GM12878 (cell line): ENCODE results near the gene DCX. TPM values are rescaled to one million over a fixed set of nuclear protein-coding genes. Genes with fewer than 3 reads are reported as not detected.

Experiments used
- ATAC-seq: fragments of 200-7000 bp; cut with Tn5 transposase; 3 replicates; pipeline ENCODE4 v1.9.1; 2020; ENCODE audit warnings: mild to moderate bottlenecking, moderate library complexity
- BruUV-seq: library from RNA; stranded (reverse); fragments of 400-500 nt; replicated peaks from 2 replicates; lab custom pipeline; 2021; lab: Mats Ljungman, UMichigan
- CTCF ChIA-PET: fragments of 300-600 bp; sonication (Branson Sonifier 250); formaldehyde crosslinking; extraction: SDS; loops from one replicate; lab custom pipeline; 2021; ENCODE audit warnings: inconsistent platforms; lab: Yijun Ruan, JAX
- POLR2A ChIA-PET: fragments of 350-600 bp; formaldehyde crosslinking; extraction: SDS; loops from one replicate; lab custom pipeline; 2021; ENCODE audit warnings: inconsistent platforms; lab: Charles Lee
- RAD21 ChIA-PET: fragments of 300-600 bp; sonication (Branson Sonifier 250); formaldehyde crosslinking; loops from one replicate; lab custom pipeline; 2023; ENCODE audit warnings: antibody characterized with exemption; ENCODE audit not compliant: unreplicated experiment; lab: Charles Lee
- SMC1A ChIA-PET: fragments of 300-600 bp; sonication (Branson Sonifier 250); formaldehyde crosslinking; loops from one replicate; lab custom pipeline; 2023; ENCODE audit not compliant: unreplicated experiment, uncharacterized antibody; lab: Charles Lee
- DNase-seq: peaks from one replicate; pipeline ENCODE4 v3.0.0-alpha.2; 2011; ENCODE audit warnings: low read depth, low spot score
- FAIRE-seq: peaks from 3 replicates; lab custom pipeline; 2011; peaks lifted over from hg19 to GRCh38; lab: Jason Lieb, UNC
- H2AFZ ChIP-seq: 2 replicates; pipeline ENCODE4 v1.6.0; 2011; ENCODE audit warnings: low read depth, low read length, control low read depth; ENCODE audit not compliant: control insufficient read depth
- H3K27ac ChIP-seq: 2 replicates; pipeline ENCODE4 v1.5.1; 2011; ENCODE audit warnings: control low read depth; ENCODE audit not compliant: control insufficient read depth, insufficient read depth
- H3K27me3 ChIP-seq, 2 experiments: replicated peaks in 1 of 2; 2 replicates each; pipeline versions ENCODE4 v1.6.0 to v1.6.1; 2011; ENCODE audit warnings: low read length in 1 of 2; ENCODE audit not compliant: control insufficient read depth in 2 of 2, insufficient read depth in 2 of 2
- H3K36me3 ChIP-seq, 2 experiments: 2 replicates each; pipeline ENCODE4 v1.5.1; 2011; ENCODE audit warnings: low read length in 1 of 2; ENCODE audit not compliant: control insufficient read depth in 2 of 2, insufficient read depth in 2 of 2
- H3K4me1 ChIP-seq: 2 replicates; pipeline ENCODE4 v1.6.1; 2011; ENCODE audit warnings: mild to moderate bottlenecking, low read length, moderate library complexity, mixed read lengths; ENCODE audit not compliant: control insufficient read depth, insufficient read depth
- H3K4me2 ChIP-seq: 2 replicates; pipeline ENCODE4 v1.6.0; 2011; ENCODE audit warnings: control low read depth; ENCODE audit not compliant: control insufficient read depth, insufficient read depth
- H3K4me3 ChIP-seq: fragments of 200-600 bp; sonication (generic); 2 replicates; pipeline ENCODE4 v1.5.1; 2016
- H3K79me2 ChIP-seq: 2 replicates; pipeline ENCODE4 v1.6.0; 2011; ENCODE audit warnings: low read length; ENCODE audit not compliant: control insufficient read depth, insufficient read depth
- H3K9ac ChIP-seq: 2 replicates; pipeline ENCODE4 v1.8.0; 2011; ENCODE audit warnings: low read length, control low read depth, mixed read lengths; ENCODE audit not compliant: control insufficient read depth, insufficient read depth
- H3K9me3 ChIP-seq: replicated peaks from 3 replicates; pipeline ENCODE4 v1.5.1; 2011; ENCODE audit warnings: mild to moderate bottlenecking, low read length; ENCODE audit not compliant: control insufficient read depth, insufficient read depth
- H4K20me1 ChIP-seq: 2 replicates; pipeline ENCODE4 v1.6.0; 2011; ENCODE audit not compliant: control insufficient read depth, insufficient read depth
- ASH2L ChIP-seq: fragments of 300-600, 200-600 bp; sonication (generic); IDR thresholded peaks from 2 replicates; pipeline ENCODE4 v1.6.1; 2017; ENCODE audit warnings: low read depth, mild to moderate bottlenecking, borderline replicate concordance
- FOS ChIP-seq: IDR thresholded peaks from 3 replicates; pipeline ENCODE4 v1.6.1; 2011; ENCODE audit warnings: borderline replicate concordance; ENCODE audit not compliant: insufficient read length; ENCODE audit errors: extremely low read depth
- GABPA ChIP-seq: IDR thresholded peaks from 2 replicates; pipeline ENCODE4 v1.6.1; 2014; ENCODE audit warnings: antibody characterized with exemption, low read depth, mild to moderate bottlenecking, inconsistent platforms
- HCFC1 ChIP-seq: fragments of 150-350 bp; IDR thresholded peaks from 2 replicates; pipeline ENCODE4 v1.6.1; 2014; ENCODE audit warnings: low read length
- HDAC2 ChIP-seq: fragments of 200-600 bp; sonication (generic); IDR thresholded peaks from 2 replicates; pipeline ENCODE4 v1.6.1; 2017
- MTA3 ChIP-seq: IDR thresholded peaks from 2 replicates; pipeline ENCODE4 v1.6.1; 2012; ENCODE audit warnings: low read length, inconsistent platforms, borderline replicate concordance
- NFYB ChIP-seq: IDR thresholded peaks from 2 replicates; pipeline ENCODE4 v1.6.1; 2011; ENCODE audit warnings: low read depth, mild to moderate bottlenecking, low read length, improper control_type of control experiment, moderate library complexity; ENCODE audit not compliant: insufficient read depth
- RAD51 ChIP-seq: fragments of 450-650 bp; IDR thresholded peaks from 2 replicates; pipeline ENCODE4 v1.6.1; 2016; ENCODE audit warnings: moderate library complexity, mild to moderate bottlenecking, inconsistent platforms
- ZNF24 ChIP-seq: fragments of 450-650 bp; IDR thresholded peaks from 2 replicates; pipeline ENCODE4 v1.6.1; 2017; ENCODE audit warnings: antibody characterized with exemption, mild to moderate bottlenecking
- in situ Hi-C: fragments of 300-500 bp; cut with MboI; formaldehyde crosslinking; loops from 9 replicates; pipeline ENCODE4 v1.14.3; 2018; ENCODE audit warnings: mixed read lengths
- intact Hi-C: fragments of 100-400 bp; cut with micrococcal nuclease; formaldehyde crosslinking; loops from one replicate; pipeline ENCODE4 v1.14.2; 2022; ENCODE audit not compliant: unreplicated experiment
- polyA plus RNA-seq, 11 experiments: library from polyadenylated mRNA; depleted of rRNA in 4 of 11; unstranded in 6 of 11; stranded (reverse) in 5 of 11; fragments of >200 nt; fragmentation: Nextera tagmentation in 4 of 11; fragmentation: Illumina TruSeq in 1 of 11; extraction: Ambion mirVana in 4 of 11; extraction: Trizol in 1 of 11; gene quantifications; 1 replicate in 1 of 11; 2 replicates in 10 of 11; pipeline versions ENCODE4 v1.2.1 to v1.2.3, GENCODE V29; 2011 to 2016; ENCODE audit warnings: inconsistent platforms in 2 of 11, missing spikeins in 2 of 11, low read depth in 1 of 11
- total RNA-seq, 4 experiments: library from RNA; depleted of rRNA in 3 of 4; stranded (reverse); fragments of >200 nt in 3 of 4; fragmentation: Illumina TruSeq in 1 of 4; extraction: Trizol in 1 of 4; gene quantifications; 2 replicates each; pipeline versions ENCODE4 v1.2.1 to v1.2.3, GENCODE V29; 2013 to 2021
- TF ChIP-seq, protein P1 (sequence below): fragments of 450-650 bp; formaldehyde crosslinking; IDR thresholded peaks from 2 replicates; pipeline ENCODE4 v1.5.0; 2022; ENCODE audit warnings: mild to moderate bottlenecking, missing genetic modification characterization

DCX gene
- total and polyA plus RNA-seq, 10 of the 15 experiments (the other 5 are each of a cell fraction or from before 2014, with no cell fraction given) = under 0.01 TPM; not detected in 9

DNA sequence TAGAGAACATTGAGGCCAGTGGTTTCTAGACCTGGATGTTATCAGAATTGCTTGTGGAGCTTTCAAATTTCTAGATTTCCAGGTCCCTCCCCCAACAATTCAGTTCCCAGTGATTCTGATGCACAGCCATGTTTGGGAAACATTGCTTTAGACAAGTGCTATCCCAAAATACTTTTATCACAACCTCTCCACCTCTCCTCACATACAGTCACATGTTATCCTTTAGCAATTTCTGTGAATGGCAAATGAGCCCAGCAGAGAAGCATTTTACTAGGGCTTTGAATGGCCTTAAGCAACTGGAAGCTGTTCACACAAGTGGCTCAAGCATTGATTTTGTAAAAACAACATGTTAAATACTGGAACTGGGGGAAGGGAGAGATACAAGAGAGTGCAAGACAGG, 29.7 kb downstream of the DCX start:
- intact Hi-C loops (no loop called here), in situ Hi-C loops (no loop called here)
- ChIA-PET CTCF (no interaction called here), RAD21 (no interaction called here), POLR2A (no interaction called here), SMC1A (interaction anchor here (1.6 kb wide), 1 partner anchor 14 kb away, joined by 4 read pairs; no protein-coding TSS in a partner anchor)
- Histone ChIP-seq H2AFZ (no peak overlapping the region), H3K79me2 (no peaks in the 10 kb centered on the region), H3K27ac (no peak overlapping the region), H3K36me3 (no peaks in the 10 kb centered on the region), H3K9me3 (no peaks in the 10 kb centered on the region), H3K27me3 (no peaks in the 10 kb centered on the region), H3K4me2 (no peak overlapping the region), H3K4me3 (no peak overlapping the region), H3K4me1 (no peaks in the 10 kb centered on the region), H4K20me1 (no peaks in the 10 kb centered on the region), H3K9ac (no peak overlapping the region)
- ATAC-seq = no peak
- no peak for FAIRE-seq
- TF ChIP-seq ASH2L = no peak
- TF ChIP-seq, protein P1, sequence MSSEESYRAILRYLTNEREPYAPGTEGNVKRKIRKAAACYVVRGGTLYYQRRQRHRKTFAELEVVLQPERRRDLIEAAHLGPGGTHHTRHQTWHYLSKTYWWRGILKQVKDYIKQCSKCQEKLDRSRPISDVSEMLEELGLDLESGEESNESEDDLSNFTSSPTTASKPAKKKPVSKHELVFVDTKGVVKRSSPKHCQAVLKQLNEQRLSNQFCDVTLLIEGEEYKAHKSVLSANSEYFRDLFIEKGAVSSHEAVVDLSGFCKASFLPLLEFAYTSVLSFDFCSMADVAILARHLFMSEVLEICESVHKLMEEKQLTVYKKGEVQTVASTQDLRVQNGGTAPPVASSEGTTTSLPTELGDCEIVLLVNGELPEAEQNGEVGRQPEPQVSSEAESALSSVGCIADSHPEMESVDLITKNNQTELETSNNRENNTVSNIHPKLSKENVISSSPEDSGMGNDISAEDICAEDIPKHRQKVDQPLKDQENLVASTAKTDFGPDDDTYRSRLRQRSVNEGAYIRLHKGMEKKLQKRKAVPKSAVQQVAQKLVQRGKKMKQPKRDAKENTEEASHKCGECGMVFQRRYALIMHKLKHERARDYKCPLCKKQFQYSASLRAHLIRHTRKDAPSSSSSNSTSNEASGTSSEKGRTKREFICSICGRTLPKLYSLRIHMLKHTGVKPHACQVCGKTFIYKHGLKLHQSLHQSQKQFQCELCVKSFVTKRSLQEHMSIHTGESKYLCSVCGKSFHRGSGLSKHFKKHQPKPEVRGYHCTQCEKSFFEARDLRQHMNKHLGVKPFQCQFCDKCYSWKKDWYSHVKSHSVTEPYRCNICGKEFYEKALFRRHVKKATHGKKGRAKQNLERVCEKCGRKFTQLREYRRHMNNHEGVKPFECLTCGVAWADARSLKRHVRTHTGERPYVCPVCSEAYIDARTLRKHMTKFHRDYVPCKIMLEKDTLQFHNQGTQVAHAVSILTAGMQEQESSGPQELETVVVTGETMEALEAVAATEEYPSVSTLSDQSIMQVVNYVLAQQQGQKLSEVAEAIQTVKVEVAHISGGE (CRISPR knock-in tag) = no peak
- no peak for TF ChIP-seq GABPA
- TF ChIP-seq RAD51 = no peak
- TF ChIP-seq NFYB = no peak
- no peak for TF ChIP-seq FOS
- TF ChIP-seq MTA3 = no peak
- no peak for TF ChIP-seq HDAC2
- no peak for TF ChIP-seq HCFC1
- no peak for TF ChIP-seq ZNF24
- no TSS peak for BruUV-seq
- DNase-seq = no peak
